Right forelimb (tissue), 1 donor: ENCODE data around the gene C11orf68.

Source experiments
- DNase-seq: peaks from one replicate; pipeline ENCODE4 v3.0.0-alpha.2; 2018

Gene C11orf68

GRCh38 chr11:65944191-65944590 lies 25.3 kb upstream of the C11orf68 start:
- DNase-seq: no peak

- DNase-seq: no peak
Observed at GRCh38 chr11:65942531-65942930, 23.7 kb upstream of the C11orf68 start.

- DNase-seq: no peak
Observed at GRCh38 chr11:65941720-65942310, 23.0 kb upstream of the C11orf68 start.

DNA sequence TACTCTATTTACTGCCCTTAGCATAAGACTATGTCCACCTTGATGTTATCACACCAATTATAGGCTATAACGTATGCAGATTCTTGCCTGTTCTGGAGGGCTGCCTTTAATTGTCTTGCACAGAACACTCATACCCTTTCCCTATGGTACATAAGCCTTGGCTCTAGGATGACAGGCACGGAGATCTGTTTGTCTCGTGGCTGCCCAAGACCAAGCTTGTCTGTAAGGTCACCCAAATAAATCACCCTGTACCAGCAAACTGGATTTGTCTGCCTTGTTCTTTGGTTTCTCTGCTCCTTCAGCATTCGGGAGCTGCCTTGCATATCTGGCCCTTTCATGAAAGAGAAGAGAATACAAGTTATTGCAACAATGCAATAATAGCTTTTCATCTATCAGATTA lies 18.9 kb upstream of the C11orf68 start:
- no peak for DNase-seq

DNA sequence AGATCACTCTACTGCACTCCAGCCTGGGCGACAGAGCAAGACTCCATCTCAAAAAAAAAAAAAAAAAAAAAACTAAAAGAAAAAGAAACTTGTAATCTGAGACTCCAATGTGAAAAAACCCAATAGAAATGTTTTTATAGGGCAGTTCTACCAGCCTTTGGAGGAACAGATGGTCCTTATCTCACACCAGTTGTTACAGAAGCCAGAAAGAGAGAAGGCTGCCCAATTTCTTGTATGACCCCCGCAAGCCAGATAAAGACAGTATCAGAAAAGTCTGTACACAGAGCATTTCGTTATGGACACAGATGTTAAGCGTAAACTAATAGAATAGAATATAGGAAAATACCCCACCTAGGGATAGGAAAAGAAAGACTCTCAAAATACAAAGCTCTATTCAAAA lies 15.2 kb upstream of the C11orf68 start:
- DNase-seq: no peak

GRCh38 chr11:65932558-65932919 lies 13.7 kb upstream of the C11orf68 start:
- no peak for DNase-seq

DNA sequence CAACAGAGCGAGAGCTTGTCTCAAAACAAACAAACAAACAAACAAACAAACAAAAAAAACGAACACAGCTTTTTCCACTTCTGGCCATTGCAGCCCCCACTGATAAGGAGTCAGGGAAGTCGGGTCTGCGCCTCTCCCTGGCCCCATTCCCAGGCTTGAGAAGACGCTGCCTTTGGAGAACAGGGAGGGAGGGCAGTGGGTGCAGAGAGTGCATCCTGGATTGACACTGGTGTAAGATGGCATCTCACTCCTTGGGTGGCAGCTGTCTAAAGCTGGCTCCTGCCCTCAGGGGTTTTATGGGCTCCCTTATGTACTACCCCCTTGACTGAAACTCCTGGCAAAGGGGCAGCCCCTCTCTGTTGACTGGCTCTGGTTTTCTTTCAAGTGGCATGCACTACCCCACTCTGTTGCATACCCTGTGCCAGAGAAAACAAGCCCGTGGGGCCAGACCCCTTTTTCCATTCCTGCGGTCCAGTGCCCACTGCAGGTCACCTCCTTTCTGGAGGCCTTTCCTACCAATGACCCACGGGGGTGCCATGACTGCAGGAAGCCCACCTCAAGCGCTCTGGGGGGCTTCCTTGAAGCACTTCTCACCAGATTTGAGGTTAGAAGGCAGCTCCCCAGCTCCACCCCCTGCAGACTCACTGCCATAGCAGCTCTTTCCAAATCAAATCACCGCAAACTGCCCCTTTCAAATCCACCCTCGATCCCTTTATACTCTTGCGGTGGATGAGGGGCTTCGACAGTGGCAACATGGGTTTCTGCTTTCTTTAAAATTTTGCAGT lies 13.1 kb upstream of the C11orf68 start:
- no peak for DNase-seq

- no peak for DNase-seq
Observed at GRCh38 chr11:65928667-65929066, 9.8 kb upstream of the C11orf68 start.

DNA sequence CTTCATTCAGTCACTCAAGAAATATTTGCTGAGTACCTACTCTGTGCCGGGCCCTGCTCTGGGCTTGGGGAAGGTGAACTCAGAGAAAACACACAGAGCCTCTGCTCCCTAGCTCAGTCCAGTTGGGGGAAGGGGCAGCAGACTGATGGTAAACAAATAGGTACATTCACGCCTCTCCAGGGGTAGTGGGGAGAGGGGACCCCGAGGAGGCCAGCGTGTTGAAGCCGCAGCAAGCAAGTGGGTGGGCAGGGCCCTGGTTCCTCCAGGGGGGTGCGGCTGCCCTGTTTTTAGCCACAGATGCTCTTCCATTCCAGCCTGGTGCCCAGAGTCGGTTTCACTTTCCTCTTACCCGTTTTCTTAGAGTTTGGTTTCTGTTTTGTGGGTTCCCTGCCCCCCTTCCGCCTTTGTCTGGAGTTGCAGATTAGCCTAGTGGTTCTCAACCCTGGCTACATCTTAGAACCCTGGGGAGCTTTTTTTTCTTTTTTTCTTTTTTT lies 9.1 kb upstream of the C11orf68 start:
- DNase-seq: no peak

GRCh38 chr11:65925397-65925796 lies 6.5 kb upstream of the C11orf68 start:
- no peak for DNase-seq

DNA sequence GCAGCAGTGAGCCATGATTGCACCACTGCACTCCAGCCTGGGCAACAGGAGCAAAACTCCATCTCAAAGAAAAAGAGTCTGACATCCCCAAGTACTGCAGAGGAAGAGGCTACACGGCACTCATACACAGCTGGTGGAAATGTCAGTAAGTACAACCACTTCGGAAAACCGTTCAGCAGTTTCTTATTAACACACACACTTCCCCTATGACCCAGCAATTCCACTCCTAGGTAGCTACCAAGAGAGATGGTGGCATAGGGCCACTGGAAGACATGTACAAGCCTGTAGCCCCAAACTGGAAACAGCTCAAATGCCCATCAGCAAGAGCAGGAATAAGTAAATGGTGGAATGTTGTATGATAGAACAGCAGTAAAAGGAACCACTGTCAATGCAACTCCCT lies 3.7 kb upstream of the C11orf68 start:
- no peak for DNase-seq

GRCh38 chr11:65921876-65922275 lies 3.0 kb upstream of the C11orf68 start:
- DNase-seq: no peak

DNA sequence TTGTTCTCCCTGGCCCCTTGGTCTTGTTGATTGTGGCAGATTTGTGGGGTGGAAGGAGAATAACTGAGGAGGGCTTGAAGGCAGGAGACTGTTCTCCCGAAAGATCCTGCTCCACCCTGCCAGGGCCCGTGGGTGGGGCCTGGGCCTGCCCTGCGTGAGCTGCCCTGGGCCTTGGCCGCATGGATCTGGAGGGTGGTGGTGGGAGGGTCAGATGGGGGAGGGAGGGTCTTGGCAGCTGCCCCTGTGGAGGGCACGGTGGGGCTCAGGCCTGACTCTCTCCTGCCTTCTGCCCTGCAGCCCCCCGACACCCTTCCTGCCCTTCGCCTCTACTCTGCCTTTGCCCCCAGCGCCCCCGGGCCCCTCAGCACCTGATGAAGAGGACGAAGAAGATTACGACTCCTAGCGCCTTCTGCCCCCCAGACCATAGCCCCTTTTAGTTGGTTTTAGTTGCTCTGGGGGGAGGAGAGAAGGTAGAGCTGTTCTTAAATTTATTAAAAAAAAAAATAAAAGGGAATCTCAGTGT lies 2.2 kb upstream of the C11orf68 start:
- no peak for DNase-seq

DNA sequence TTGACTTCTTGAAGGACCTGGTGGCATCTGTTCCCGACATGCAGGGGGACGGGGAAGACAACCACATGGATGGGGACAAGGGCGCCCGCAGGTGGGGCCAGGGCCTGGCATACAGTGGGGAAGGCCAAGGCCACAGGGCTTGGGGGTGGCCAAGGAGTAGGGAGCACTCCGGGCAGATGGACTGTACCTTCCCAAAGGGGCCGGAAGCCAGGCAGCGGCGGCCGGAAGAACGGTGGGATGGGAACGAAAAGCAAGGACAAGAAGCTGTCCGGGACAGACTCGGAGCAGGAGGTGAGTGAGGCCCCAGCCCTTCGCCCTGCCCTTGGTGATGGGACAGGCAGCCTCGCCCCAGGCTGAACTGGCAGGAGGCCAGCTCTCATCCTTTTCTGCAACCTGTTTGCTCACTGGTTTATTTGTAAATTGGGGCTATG lies 1.5 kb upstream of the C11orf68 start:
- DNase-seq: no peak

GRCh38 chr11:65919573-65920371 lies 910 bp upstream of the C11orf68 start:
- DNase-seq: peak; percentile 67

DNA sequence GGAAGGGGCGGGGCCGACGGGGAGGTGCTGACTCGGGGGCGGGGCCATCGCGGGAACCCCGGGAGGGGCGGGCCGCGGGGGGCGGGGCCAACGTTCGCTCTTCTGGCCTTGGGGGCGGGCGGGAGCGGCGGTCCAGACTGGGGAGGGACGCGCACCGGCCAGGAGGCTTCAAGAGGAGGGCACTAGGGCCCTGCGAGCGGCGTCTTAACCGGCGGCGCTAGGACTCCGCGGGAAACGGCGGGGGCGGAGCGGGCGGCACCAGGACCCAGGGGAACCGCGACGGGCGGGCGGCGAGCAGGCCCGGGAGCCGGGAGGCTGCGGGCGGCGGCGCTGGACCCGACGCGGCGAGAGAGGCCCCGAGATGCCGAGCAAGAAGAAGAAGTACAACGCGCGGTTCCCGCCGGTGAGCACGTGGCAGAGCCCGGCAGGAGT lies 295 bp upstream of the C11orf68 start, which contains the start of gene DRAP1:
Gene DRAP1 (plus strand): TSS at position 286 of the 432 bp plus-strand sequence. CDS start 76 bp downstream, at position 362.
- peak; percentile 100 for DNase-seq

- DNase-seq: no peak
Observed at GRCh38 chr11:65917434-65918210, 1.2 kb downstream of the C11orf68 start.

- DNase-seq: no peak
Observed at GRCh38 chr11:65917077-65917433, 1.8 kb downstream of the C11orf68 start.

GRCh38 chr11:65916391-65916790 lies 2.5 kb downstream of the C11orf68 start:
- DNase-seq: no peak

DNA sequence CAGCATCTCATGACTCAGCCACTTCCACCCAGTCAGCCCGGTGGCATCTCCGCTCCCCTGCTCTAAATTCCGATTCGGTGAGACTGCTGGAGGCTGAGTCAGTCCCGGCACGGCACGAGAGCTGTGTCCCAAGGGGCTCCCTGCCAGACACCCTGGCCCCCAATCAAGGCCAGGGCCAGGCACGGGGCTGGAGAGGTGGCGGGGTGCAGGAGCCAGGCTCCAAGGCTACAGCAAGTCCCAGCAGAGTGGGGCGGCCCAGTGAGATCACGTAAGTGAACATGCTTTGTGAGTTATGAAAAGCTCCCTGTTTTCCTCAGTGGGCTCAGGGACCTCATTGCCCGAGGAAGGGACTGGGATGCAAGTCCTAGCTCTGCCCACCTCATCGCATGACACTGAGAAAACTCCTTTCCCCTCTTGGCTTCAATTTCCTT lies 3.0 kb downstream of the C11orf68 start:
- no peak for DNase-seq

DNA sequence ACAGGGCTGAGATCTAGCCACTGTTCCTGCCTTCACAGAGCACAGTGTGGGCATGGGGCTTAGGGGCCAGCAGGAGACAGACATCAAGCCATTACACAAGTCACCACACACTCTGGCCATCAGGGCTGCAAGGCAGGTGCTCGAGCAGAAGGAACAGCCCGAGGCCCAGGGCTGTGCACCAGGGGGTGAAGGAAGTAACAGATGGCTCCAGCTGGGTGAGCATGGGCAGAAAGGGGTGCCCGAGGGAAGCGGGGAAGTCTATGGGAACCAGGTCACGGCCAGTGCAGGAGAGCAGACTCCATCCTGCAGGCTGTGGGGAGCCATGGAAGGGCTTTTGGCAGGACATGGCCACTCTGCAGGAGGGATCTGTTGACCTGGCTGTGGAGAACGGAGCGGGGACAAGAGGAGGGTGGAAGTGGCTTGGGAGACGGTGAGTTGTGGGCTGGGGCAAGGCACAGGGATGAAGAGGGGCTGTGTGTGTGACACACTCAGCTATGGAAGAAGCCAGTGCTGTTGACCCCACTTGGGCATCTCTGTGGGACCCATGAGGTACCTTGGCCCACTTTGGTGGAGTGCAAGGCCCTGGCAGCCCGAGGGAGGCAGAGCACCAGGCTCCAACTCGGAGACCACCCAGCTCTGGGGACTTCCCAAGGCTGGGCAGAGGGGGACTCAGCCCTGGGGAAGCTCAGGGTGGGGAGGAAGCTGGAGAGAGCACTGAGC lies 3.6 kb downstream of the C11orf68 start:
- no peak for DNase-seq

DNA sequence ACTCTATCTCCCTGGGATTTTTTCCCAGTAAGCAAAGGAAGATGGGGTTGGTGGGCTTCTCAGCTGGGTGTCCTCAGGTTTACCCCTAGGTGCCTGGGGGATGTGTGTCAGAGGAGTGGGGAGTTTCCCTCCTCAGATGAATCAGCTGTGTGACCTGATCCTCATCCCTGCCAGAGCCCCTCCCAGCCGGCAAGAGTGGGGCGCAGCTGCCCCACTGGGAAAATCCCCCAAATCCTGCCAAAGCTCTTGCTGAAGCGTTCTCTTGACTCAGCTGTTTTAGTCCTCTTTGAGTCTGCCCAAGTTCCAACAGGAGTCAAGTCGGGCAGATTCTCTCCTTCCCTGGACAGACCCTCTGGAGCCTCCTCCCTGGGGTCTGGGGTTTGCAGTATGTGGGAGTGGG lies 6.0 kb downstream of the C11orf68 start:
- DNase-seq: no peak
